Measurements from ENCODE around the gene ASRGL1. TPM values are rescaled to one million over a fixed set of nuclear protein-coding genes. Genes with fewer than 3 reads are reported as not detected.

Gene ASRGL1
- total and polyA plus RNA-seq, 2 donors (not counting 1 experiment from before 2014, with no cell fraction given), result 0.49 to 1.3 TPM

- H3K4me1 Mint-ChIP-seq, result peaks cover 2% of the 10 kb centered on the region
- Histone ChIP-seq H3K27ac (ENCODE audit: low read length in 2 of 2) (no peak overlapping the region), H3K4me1 (ENCODE audit: control insufficient read depth in 2 of 2, insufficient read depth in 2 of 2, low read length in 2 of 2) (no peaks in the 10 kb centered on the region), H3K79me2 (ENCODE audit: control insufficient read depth, insufficient read depth, low read length) (no peaks in the 10 kb centered on the region), H3K9me3 (ENCODE audit: control extremely low read depth in 1 of 3, control insufficient read depth in 2 of 3, insufficient read depth in 1 of 3, low read length in 2 of 3) (no peaks in the 10 kb centered on the region), H3K36me3 (replicated peaks in 1 of 2; ENCODE audit: control extremely low read depth in 1 of 2, control insufficient read depth in 1 of 2, extremely low read depth in 1 of 2, insufficient read depth in 2 of 2, low read length in 1 of 2) (no peaks in the 10 kb centered on the region), H3K9ac (ENCODE audit: low read length) (no peak overlapping the region), H3K4me3 (ENCODE audit: control extremely low read depth in 1 of 5, extremely low read depth in 1 of 5, insufficient read depth in 1 of 5, low read depth in 2 of 5, low read length in 4 of 5) (no peak overlapping the region), H3K27me3 (replicated peaks in 1 of 4; ENCODE audit: control extremely low read depth in 1 of 4, control insufficient read depth in 3 of 4, insufficient read depth in 4 of 4, low read length in 3 of 4) (peaks cover 0 to 5% (median 0%) of the 10 kb centered on the region in 4 experiments), H2AFZ (ENCODE audit: insufficient read depth, low read depth, low read length, poor library complexity, severe bottlenecking) (no peak overlapping the region), H3K4me2 (replicated peaks; ENCODE audit: low read depth, low read length, poor library complexity, severe bottlenecking) (no peak overlapping the region), H4K20me1 (ENCODE audit: control insufficient read depth, insufficient read depth, low read length, poor library complexity, severe bottlenecking) (no peaks in the 10 kb centered on the region)
- no peaks in the 10 kb centered on the region for H3K9me3 Mint-ChIP-seq (ENCODE audit: insufficient read depth)
- peaks cover 11% of the 10 kb centered on the region for H3K27me3 Mint-ChIP-seq
- POLR2A ChIA-PET, result interaction anchor here (0.6 kb wide), 1 partner anchor 1042 kb away, joined by 5 read pairs; no protein-coding TSS in a partner anchor
- TF ChIP-seq EZH2 (IDR thresholded peaks at IDR 0.05; ENCODE audit: borderline replicate concordance, insufficient read depth, low read depth, low read length, poor library complexity, severe bottlenecking) (no peak), CTCF (IDR thresholded peaks at IDR 0.05) (no peak)
- CTCF ChIA-PET, result interaction anchor here (0.5 to 4.3 kb wide), 18 partner anchors 8 to 485 kb away, joined by 3 to 64 read pairs (median 5); partner anchors contain the start of genes EEF1G and SLC3A2
- intact Hi-C loops (cut with micrococcal nuclease), result loop anchor here (1.0 to 10.0 kb wide), 3 partner anchors 298 to 486 kb away; partner anchors contain the start of genes SLC3A2 and TMEM179B
- WGBS (ENCODE audit: insufficient coverage), result 97% methylated on average over 7 of the region's 10 CpGs
- H3K4me3 Mint-ChIP-seq, result no peak overlapping the region
- ATAC-seq (ENCODE audit: low read depth), result no peak
- no peak overlapping the region for H3K27ac Mint-ChIP-seq
- no peak for DNase-seq
These were observed 58.8 kb downstream of the ASRGL1 start for GRCh38 chr11:62395885-62396551.
